HTR-8/SVneo (cell line): ENCODE measurements around the gene TENM3.
"Not testable (repeated sequence)": the region's sequence is repeated elsewhere in the genome, so short reads cannot be mapped to it uniquely, and the experiment has no call there.

Experiments used
- DNase-seq: peaks from one replicate; pipeline ENCODE4 v3.0.0; 2011; ENCODE audit warnings: low spot score, mixed read lengths; ENCODE audit not compliant: insufficient read length
- FAIRE-seq: peaks from 2 replicates; lab custom pipeline; 2011; peaks lifted over from hg19 to GRCh38; lab: Jason Lieb, UNC

The TENM3 gene

GRCh38 chr4:182380771-182381181, 137.6 kb downstream of the TENM3 start:
- FAIRE-seq (no peak), DNase-seq (no peak)

- DNase-seq (no peak), FAIRE-seq (no peak)
Measured at GRCh38 chr4:182382941-182383340, 139.7 kb downstream of the TENM3 start.

GRCh38 chr4:182384631-182385091, 141.5 kb downstream of the TENM3 start:
- FAIRE-seq (no peak), DNase-seq (no peak)

GRCh38 chr4:182385897-182386296, 142.7 kb downstream of the TENM3 start:
- FAIRE-seq = no peak
- DNase-seq = no peak

- FAIRE-seq, DNase-seq: not testable (repeated sequence)
Measured at GRCh38 chr4:182386576-182386975, 143.4 kb downstream of the TENM3 start.

- FAIRE-seq (peak; percentile 23), DNase-seq (no peak)
Measured at GRCh38 chr4:182391111-182391684, 148.0 kb downstream of the TENM3 start.

GRCh38 chr4:182394181-182394580, 151.0 kb downstream of the TENM3 start:
- no peak for FAIRE-seq
- no peak for DNase-seq

- DNase-seq = no peak
- FAIRE-seq = no peak
Measured at GRCh38 chr4:182400081-182400480, 156.9 kb downstream of the TENM3 start.

- no peak for DNase-seq
- no peak for FAIRE-seq
Measured at GRCh38 chr4:182400790-182401189, 157.6 kb downstream of the TENM3 start.

- DNase-seq (no peak), FAIRE-seq (no peak)
Measured at GRCh38 chr4:182404376-182404775, 161.2 kb downstream of the TENM3 start.

- no peak for DNase-seq
- FAIRE-seq = no peak
Measured at GRCh38 chr4:182405087-182405486, 161.9 kb downstream of the TENM3 start.

GRCh38 chr4:182409271-182409670, 166.1 kb downstream of the TENM3 start:
- no peak for DNase-seq
- FAIRE-seq = no peak

- DNase-seq = no peak
- no peak for FAIRE-seq
Measured at GRCh38 chr4:182411391-182411790, 168.2 kb downstream of the TENM3 start.

GRCh38 chr4:182413550-182413949, 170.3 kb downstream of the TENM3 start:
- DNase-seq = no peak
- no peak for FAIRE-seq

GRCh38 chr4:182415116-182415515, 171.9 kb downstream of the TENM3 start:
- no peak for DNase-seq
- no peak for FAIRE-seq

GRCh38 chr4:182416067-182416466, 172.9 kb downstream of the TENM3 start:
- FAIRE-seq (no peak), DNase-seq (no peak)

- no peak for FAIRE-seq
- DNase-seq = no peak
Measured at GRCh38 chr4:182418054-182418734, 175.0 kb downstream of the TENM3 start.

- DNase-seq (no peak), FAIRE-seq (no peak)
Measured at GRCh38 chr4:182420189-182420588, 177.0 kb downstream of the TENM3 start.

- no peak for DNase-seq
- no peak for FAIRE-seq
Measured at GRCh38 chr4:182421753-182422152, 178.6 kb downstream of the TENM3 start.

GRCh38 chr4:182425302-182425701, 182.1 kb downstream of the TENM3 start:
- FAIRE-seq (no peak), DNase-seq (no peak)

GRCh38 chr4:182426901-182427300, 183.7 kb downstream of the TENM3 start:
- no peak for DNase-seq
- no peak for FAIRE-seq

GRCh38 chr4:182427554-182427953, 184.4 kb downstream of the TENM3 start:
- no peak for FAIRE-seq
- DNase-seq = no peak
